IMR-90 (cell line): Measurements from ENCODE around the gene LDLRAD4. TPM values are rescaled to one million over a fixed set of nuclear protein-coding genes. Genes with fewer than 3 reads are reported as not detected.

Experiments used
- ATAC-seq: fragments of 200-7000 bp; cut with Tn5 transposase; 2 replicates; pipeline ENCODE4 v1.9.1; 2020; ENCODE audit warnings: low read depth, mild to moderate bottlenecking, moderate library complexity
- BruUV-seq: library from RNA; stranded (reverse); fragments of 400-500 nt; replicated peaks from 2 replicates; lab custom pipeline; 2021; lab: Mats Ljungman, UMichigan
- CTCF ChIA-PET: fragments of 300-600 bp; formaldehyde crosslinking; extraction: SDS; loops from one replicate; lab custom pipeline; 2021; ENCODE audit warnings: antibody characterized with exemption; lab: Yijun Ruan, JAX
- POLR2A ChIA-PET: fragments of 300-600 bp; sonication (Branson Sonifier 250); formaldehyde crosslinking; loops from one replicate; lab custom pipeline; 2022; ENCODE audit warnings: antibody characterized with exemption; ENCODE audit not compliant: unreplicated experiment; lab: Charles Lee
- DNase-seq: peaks from one replicate; pipeline ENCODE4 v3.0.0; 2013
- H2AFZ ChIP-seq: replicated peaks from 2 replicates; pipeline ENCODE3; 2013; ENCODE audit warnings: low read length, mild to moderate bottlenecking; ENCODE audit not compliant: poor library complexity
- H2AK5ac ChIP-seq: 2 replicates; pipeline ENCODE4 v1.6.1; 2013; ENCODE audit warnings: low read depth, low read length, inconsistent platforms
- H2AK9ac ChIP-seq: replicated peaks from 2 replicates; pipeline ENCODE3; 2013; ENCODE audit warnings: mild to moderate bottlenecking, low read depth, low read length, moderate library complexity; ENCODE audit not compliant: poor library complexity
- H2BK120ac ChIP-seq: 2 replicates; pipeline ENCODE4 v1.6.1; 2013; ENCODE audit warnings: low read depth, low read length, inconsistent platforms
- H2BK15ac ChIP-seq: 3 replicates; pipeline ENCODE4 v1.6.1; 2013; ENCODE audit warnings: low read depth, low read length, inconsistent platforms
- H2BK20ac ChIP-seq: 2 replicates; pipeline ENCODE4 v1.6.1; 2013; ENCODE audit warnings: low read depth, mild to moderate bottlenecking, inconsistent platforms, low read length, moderate library complexity
- H2BK5ac ChIP-seq: 2 replicates; pipeline ENCODE4 v1.6.1; 2013; ENCODE audit warnings: mild to moderate bottlenecking, low read depth, low read length, inconsistent platforms; ENCODE audit not compliant: poor library complexity, severe bottlenecking
- H3K14ac ChIP-seq: replicated peaks from 2 replicates; pipeline ENCODE4 v1.6.1; 2013; ENCODE audit warnings: low read depth, low read length, inconsistent platforms
- H3K18ac ChIP-seq: 2 replicates; pipeline ENCODE4 v1.6.1; 2013; ENCODE audit warnings: low read depth, low read length, control low read depth
- H3K23ac ChIP-seq: 2 replicates; pipeline ENCODE4 v1.6.1; 2013; ENCODE audit warnings: low read depth, low read length, inconsistent platforms
- H3K27ac ChIP-seq: 2 replicates; pipeline ENCODE4 v1.5.1; 2013; ENCODE audit warnings: mild to moderate bottlenecking, control low read depth, low read length; ENCODE audit not compliant: insufficient read depth
- H3K27me3 ChIP-seq: 2 replicates; pipeline ENCODE4 v1.6.1; 2013; ENCODE audit warnings: low read length; ENCODE audit not compliant: control insufficient read depth, insufficient read depth
- H3K36me3 ChIP-seq: 2 replicates; pipeline ENCODE4 v1.6.1; 2013; ENCODE audit warnings: low read length, mixed read lengths; ENCODE audit not compliant: control insufficient read depth, insufficient read depth
- H3K4ac ChIP-seq: 2 replicates; pipeline ENCODE4 v1.6.1; 2013; ENCODE audit warnings: low read depth, low read length, inconsistent platforms
- H3K4me1 ChIP-seq: 2 replicates; pipeline ENCODE4 v1.6.1; 2013; ENCODE audit warnings: low read length, mixed read lengths; ENCODE audit not compliant: control insufficient read depth, insufficient read depth
- H3K4me2 ChIP-seq: 2 replicates; pipeline ENCODE4 v1.6.1; 2013; ENCODE audit warnings: low read depth, mild to moderate bottlenecking, control low read depth, low read length, moderate library complexity
- H3K4me3 ChIP-seq: 2 replicates; pipeline ENCODE4 v1.5.1; 2013; ENCODE audit warnings: low read depth, mild to moderate bottlenecking, control low read depth, low read length, moderate library complexity; ENCODE audit not compliant: insufficient read depth
- H3K56ac ChIP-seq: 2 replicates; pipeline ENCODE4 v1.6.1; 2013; ENCODE audit warnings: low read length, inconsistent platforms; ENCODE audit not compliant: insufficient read depth; ENCODE audit errors: extremely low read depth
- H3K79me1 ChIP-seq, 2 experiments: 2 replicates each; pipeline ENCODE4 v1.6.1; 2013; ENCODE audit warnings: low read length in 2 of 2, inconsistent platforms in 1 of 2, low read depth in 1 of 2
- H3K9ac ChIP-seq: 2 replicates; pipeline ENCODE4 v1.6.1; 2013; ENCODE audit warnings: low read depth, low read length, control low read depth
- H3K9me1 ChIP-seq: 2 replicates; pipeline ENCODE4 v1.6.1; 2013; ENCODE audit warnings: low read length, inconsistent platforms; ENCODE audit not compliant: insufficient read depth
- H3K9me3 ChIP-seq: 2 replicates; pipeline ENCODE4 v1.6.1; 2013; ENCODE audit warnings: low read length; ENCODE audit not compliant: control insufficient read depth, insufficient read depth
- H4K20me1 ChIP-seq: 2 replicates; pipeline ENCODE4 v1.6.1; 2013; ENCODE audit warnings: low read length, inconsistent platforms; ENCODE audit not compliant: insufficient read depth
- H4K5ac ChIP-seq: 2 replicates; pipeline ENCODE4 v1.6.1; 2013; ENCODE audit warnings: mild to moderate bottlenecking, low read depth, low read length, control low read depth
- H4K8ac ChIP-seq, 2 experiments: 2 replicates each; pipeline ENCODE4 v1.6.1; 2013; ENCODE audit warnings: low read depth in 2 of 2, low read length in 2 of 2, control low read depth in 1 of 2, inconsistent platforms in 1 of 2
- H4K91ac ChIP-seq: 2 replicates; pipeline ENCODE4 v1.6.1; 2013; ENCODE audit warnings: low read depth, low read length, inconsistent platforms; ENCODE audit not compliant: insufficient read depth
- BHLHE40 ChIP-seq: fragments of 150-350 bp; IDR thresholded peaks from 2 replicates; pipeline ENCODE4 v1.6.1; 2016; ENCODE audit warnings: mild to moderate bottlenecking, low read depth, low read length
- CEBPB ChIP-seq: IDR thresholded peaks from 2 replicates; pipeline ENCODE4 v1.6.1; 2012; ENCODE audit warnings: low read depth, low read length, improper control_type of control experiment
- CHD1 ChIP-seq: IDR thresholded peaks from 2 replicates; pipeline ENCODE4 v1.6.1; 2012; ENCODE audit warnings: low read depth, low read length, improper control_type of control experiment
- CTCF ChIP-seq: conservative IDR thresholded peaks from 2 replicates; pipeline ENCODE4 v1.5.1; 2012; ENCODE audit warnings: mild to moderate bottlenecking, low read depth, low read length, improper control_type of control experiment
- ELK1 ChIP-seq: fragments of 150-350 bp; IDR thresholded peaks from 2 replicates; pipeline ENCODE4 v1.6.1; 2016; ENCODE audit warnings: low read depth, mild to moderate bottlenecking, low read length, moderate library complexity, borderline replicate concordance
- FOS ChIP-seq: fragments of 150-350 bp; IDR thresholded peaks from 2 replicates; pipeline ENCODE4 v1.6.1; 2016; ENCODE audit warnings: low read depth, low read length
- MAFK ChIP-seq: IDR thresholded peaks from 2 replicates; pipeline ENCODE4 v1.6.1; 2012; ENCODE audit warnings: low read depth, low read length, improper control_type of control experiment
- MAZ ChIP-seq: IDR thresholded peaks from 2 replicates; pipeline ENCODE4 v1.6.1; 2012; ENCODE audit warnings: low read depth, mild to moderate bottlenecking, low read length, improper control_type of control experiment, moderate library complexity, borderline replicate concordance
- MXI1 ChIP-seq: IDR thresholded peaks from 2 replicates; pipeline ENCODE4 v1.6.1; 2012; ENCODE audit warnings: low read depth, mild to moderate bottlenecking, low read length, moderate library complexity, borderline replicate concordance
- NFE2L2 ChIP-seq: fragments of 150-350 bp; IDR thresholded peaks from 2 replicates; pipeline ENCODE4 v1.6.1; 2016; ENCODE audit warnings: low read depth, mild to moderate bottlenecking, low read length
- POLR2A ChIP-seq: IDR thresholded peaks from 2 replicates; pipeline ENCODE4 v1.6.1; 2012; ENCODE audit warnings: mild to moderate bottlenecking, low read depth, low read length
- RAD21 ChIP-seq: IDR thresholded peaks from 2 replicates; pipeline ENCODE4 v1.6.1; 2012; ENCODE audit warnings: low read length, improper control_type of control experiment
- RCOR1 ChIP-seq: IDR thresholded peaks from 2 replicates; pipeline ENCODE4 v1.6.1; 2012; ENCODE audit warnings: mild to moderate bottlenecking, low read length, improper control_type of control experiment; ENCODE audit not compliant: insufficient replicate concordance
- RFX5 ChIP-seq: IDR thresholded peaks from 2 replicates; pipeline ENCODE4 v1.8.0; 2012; ENCODE audit warnings: low read depth, mild to moderate bottlenecking, low read length, moderate library complexity
- SMC3 ChIP-seq: fragments of 150-350 bp; IDR thresholded peaks from 2 replicates; pipeline ENCODE4 v1.6.1; 2016; ENCODE audit warnings: low read depth, mild to moderate bottlenecking, antibody characterized with exemption, low read length, moderate library complexity
- USF2 ChIP-seq: fragments of 150-350 bp; IDR thresholded peaks from 2 replicates; pipeline ENCODE4 v1.6.1; 2017; ENCODE audit warnings: mild to moderate bottlenecking, antibody characterized with exemption, low read length, low read depth
- WGBS, 2 experiments: methylation state at CpG; one replicate each; pipeline versions ENCODE4 v1.1.5 to v1.1.7; 2013; ENCODE audit warnings: missing lambda C conversion rate in 2 of 2; ENCODE audit not compliant: insufficient read length in 1 of 2; ENCODE audit errors: extremely low coverage in 2 of 2; 5-methylcytosine and 5-hydroxymethylcytosine counted together
- dilution Hi-C: fragments of 300-500 bp; cut with HindIII; formaldehyde crosslinking; loops from one replicate; pipeline ENCODE4 v1.14.3; 2018; ENCODE audit warnings: low sequenced_read_pairs; ENCODE audit not compliant: unreplicated experiment
- in situ Hi-C: fragments of 300-500 bp; cut with MboI; formaldehyde crosslinking; loops from 3 replicates; pipeline ENCODE4 v1.14.3; 2019; ENCODE audit warnings: low sequenced_read_pairs, inconsistent platforms, mixed read lengths
- intact Hi-C: fragments of 100-400 bp; cut with micrococcal nuclease; formaldehyde crosslinking; loops from 2 replicates; pipeline ENCODE4 v1.10.0; 2022
- polyA plus RNA-seq, 3 experiments: library from polyadenylated mRNA; depleted of rRNA; stranded (reverse); fragments of >200 nt; gene quantifications; 2 replicates each; pipeline ENCODE4 v1.2.3, GENCODE V29; 2012; ENCODE audit warnings: low replicate concordance in 1 of 3
- total RNA-seq: library from RNA; depleted of rRNA; stranded (reverse); fragments of >200 nt; gene quantifications from 2 replicates; pipeline ENCODE4 v1.2.3, GENCODE V29; 2012

LDLRAD4 gene
- total and polyA plus RNA-seq, 2 of the 4 experiments (the other 2 are of a cell fraction), result not detected

GRCh38 chr18:13315000-13315399 is 96.4 kb downstream of the LDLRAD4 start:
- ATAC-seq, result no peak
- ChIA-PET CTCF (no interaction called here), POLR2A (no interaction called here)
- no CpG with 5 or more reads among the region's 2 CpGs for WGBS, 2 experiments
- Histone ChIP-seq H3K9ac (no peak overlapping the region), H3K4me1 (no peaks in the 10 kb centered on the region), H2BK15ac (no peak overlapping the region), H4K20me1 (no peaks in the 10 kb centered on the region), H3K27ac (no peak overlapping the region), H3K4me3 (no peak overlapping the region), H3K4ac (no peak overlapping the region), H2AFZ (no peak overlapping the region), H3K56ac (no peak overlapping the region), H2BK120ac (no peak overlapping the region), H3K18ac (no peak overlapping the region), H3K4me2 (no peak overlapping the region), H3K14ac (no peak overlapping the region), H3K9me1 (no peaks in the 10 kb centered on the region), H4K91ac (no peak overlapping the region), H2AK5ac (no peak overlapping the region), H2BK5ac (no peak overlapping the region), H3K23ac (no peak overlapping the region), H2AK9ac (no peak overlapping the region), H3K36me3 (no peaks in the 10 kb centered on the region), H3K79me1 (no peaks in the 10 kb centered on the region), H4K8ac (no peak overlapping the region), H3K9me3 (no peaks in the 10 kb centered on the region; the same call in 1 of the 2 replicates), H2BK20ac (no peak overlapping the region), H4K5ac (no peak overlapping the region), H3K27me3 (no peaks in the 10 kb centered on the region)
- dilution Hi-C loops (no loop called here), in situ Hi-C loops (no loop called here), intact Hi-C loops (no loop called here)
- no peak for DNase-seq
- TF ChIP-seq MXI1, result no peak
- TF ChIP-seq MAFK, result no peak
- no peak for TF ChIP-seq FOS
- TF ChIP-seq CTCF, result no peak
- TF ChIP-seq ELK1, result no peak
- TF ChIP-seq MAZ, result no peak
- TF ChIP-seq CHD1, result no peak
- no peak for TF ChIP-seq RAD21
- TF ChIP-seq SMC3, result no peak
- no peak for TF ChIP-seq BHLHE40
- no peak for TF ChIP-seq POLR2A
- no peak for TF ChIP-seq CEBPB
- no peak for TF ChIP-seq NFE2L2
- no peak for TF ChIP-seq RFX5
- no peak for TF ChIP-seq USF2
- no peak for TF ChIP-seq RCOR1
- no TSS peak for BruUV-seq
